Osteocyte (in vitro differentiated cells): Measurements from ENCODE around the gene GIMAP7. TPM values are rescaled to one million over a fixed set of nuclear protein-coding genes. Genes with fewer than 3 reads are reported as not detected.

Source experiments
- DNase-seq: peaks from one replicate; pipeline ENCODE4 v3.0.0; 2021; ENCODE audit warnings: mixed read lengths; ENCODE audit not compliant: unreplicated experiment; ENCODE audit errors: extremely low spot score
- H3K27ac Mint-ChIP-seq: one replicate; pipeline ENCODE4 v1.8.0; 2021; ENCODE audit warnings: mild to moderate bottlenecking, mixed read lengths; ENCODE audit not compliant: unreplicated experiment
- H3K27me3 Mint-ChIP-seq: one replicate; pipeline ENCODE4 v1.8.0; 2021; ENCODE audit warnings: mixed read lengths; ENCODE audit not compliant: unreplicated experiment
- H3K36me3 Mint-ChIP-seq: one replicate; pipeline ENCODE4 v1.8.0; 2021; ENCODE audit warnings: mixed read lengths; ENCODE audit not compliant: unreplicated experiment
- H3K4me1 Mint-ChIP-seq: one replicate; pipeline ENCODE4 v1.8.0; 2021; ENCODE audit warnings: mixed read lengths; ENCODE audit not compliant: unreplicated experiment
- H3K4me3 Mint-ChIP-seq: one replicate; pipeline ENCODE4 v1.8.0; 2021; ENCODE audit warnings: mild to moderate bottlenecking, moderate library complexity, mixed read lengths; ENCODE audit not compliant: unreplicated experiment
- H3K9me3 Mint-ChIP-seq: one replicate; pipeline ENCODE4 v1.8.0; 2021; ENCODE audit warnings: mixed read lengths; ENCODE audit not compliant: unreplicated experiment
- CTCF ChIP-seq: fragments of 200-600 bp; sonication (generic); IDR thresholded peaks from 2 replicates; pipeline ENCODE4 v1.5.0; 2021; ENCODE audit warnings: antibody characterized with exemption, mild to moderate bottlenecking, moderate library complexity
- total RNA-seq: library from RNA; stranded (reverse); gene quantifications from 2 replicates; pipeline ENCODE4 v1.2.1, GENCODE V29; 2021

Gene GIMAP7
- total RNA-seq, 1 donor from 2014 or later, result not detected

- no peak overlapping the region for H3K4me3 Mint-ChIP-seq
- peaks cover 10% of the 10 kb centered on the region for H3K27me3 Mint-ChIP-seq
- no peak overlapping the region for H3K27ac Mint-ChIP-seq
- no peaks in the 10 kb centered on the region for H3K4me1 Mint-ChIP-seq
- no peaks in the 10 kb centered on the region for H3K36me3 Mint-ChIP-seq
- TF ChIP-seq CTCF, result no peak
- DNase-seq, result no peak
- H3K9me3 Mint-ChIP-seq, result peaks cover 7% of the 10 kb centered on the region
Measured at GRCh38 chr7:150471886-150472285, 42.8 kb upstream of the GIMAP7 start.

DNA sequence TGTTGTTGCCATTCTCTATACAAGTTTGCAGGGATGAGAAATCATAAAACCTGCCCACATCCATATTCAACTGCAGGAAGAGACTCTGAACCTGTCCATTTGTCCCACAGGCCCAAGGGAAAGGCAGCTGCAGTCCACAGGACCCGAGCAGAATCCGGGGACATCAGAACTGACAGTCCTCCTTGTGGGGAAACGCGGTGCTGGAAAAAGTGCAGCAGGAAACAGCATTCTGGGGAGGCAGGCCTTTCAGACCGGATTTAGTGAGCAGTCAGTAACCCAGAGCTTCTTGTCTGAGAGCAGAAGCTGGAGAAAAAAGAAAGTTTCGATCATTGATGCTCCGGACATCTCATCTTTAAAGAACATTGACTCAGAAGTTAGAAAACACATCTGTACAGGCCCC, 40.8 kb upstream of the GIMAP7 start:
- no peaks in the 10 kb centered on the region for H3K27me3 Mint-ChIP-seq
- H3K36me3 Mint-ChIP-seq, result no peaks in the 10 kb centered on the region
- DNase-seq, result no peak
- no peak overlapping the region for H3K4me3 Mint-ChIP-seq
- H3K27ac Mint-ChIP-seq, result no peak overlapping the region
- H3K4me1 Mint-ChIP-seq, result no peaks in the 10 kb centered on the region
- H3K9me3 Mint-ChIP-seq, result peaks cover 7% of the 10 kb centered on the region
- TF ChIP-seq CTCF, result no peak

DNA sequence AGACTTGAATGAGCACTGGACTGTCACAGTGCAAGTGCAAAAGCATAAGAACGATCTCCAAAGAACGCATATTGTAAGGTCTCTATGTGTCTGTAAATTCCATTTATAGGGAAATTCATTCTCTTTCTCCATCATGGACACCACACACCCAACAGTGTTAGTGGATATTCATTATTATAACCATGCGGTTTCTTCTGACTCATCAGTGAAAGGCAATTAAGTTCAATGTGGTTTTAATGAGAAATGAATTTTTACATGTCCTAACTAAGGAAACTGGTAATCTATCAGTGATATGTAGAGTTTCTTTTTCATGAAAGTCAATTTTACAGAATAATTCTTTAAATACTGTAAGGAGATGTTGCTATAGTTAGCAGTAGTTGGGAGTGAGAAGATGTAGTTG, 38.4 kb upstream of the GIMAP7 start:
- no peak for TF ChIP-seq CTCF
- H3K9me3 Mint-ChIP-seq, result peaks cover 7% of the 10 kb centered on the region
- H3K36me3 Mint-ChIP-seq, result no peaks in the 10 kb centered on the region
- no peak overlapping the region for H3K4me3 Mint-ChIP-seq
- H3K4me1 Mint-ChIP-seq, result no peaks in the 10 kb centered on the region
- H3K27ac Mint-ChIP-seq, result no peak overlapping the region
- DNase-seq, result no peak
- H3K27me3 Mint-ChIP-seq, result no peaks in the 10 kb centered on the region

- H3K9me3 Mint-ChIP-seq, result peaks cover 7% of the 10 kb centered on the region
- TF ChIP-seq CTCF, result no peak
- H3K4me3 Mint-ChIP-seq, result no peak overlapping the region
- no peak overlapping the region for H3K27ac Mint-ChIP-seq
- DNase-seq, result no peak
- no peaks in the 10 kb centered on the region for H3K4me1 Mint-ChIP-seq
- H3K36me3 Mint-ChIP-seq, result no peaks in the 10 kb centered on the region
- no peaks in the 10 kb centered on the region for H3K27me3 Mint-ChIP-seq
Measured at GRCh38 chr7:150476819-150477631, 37.6 kb upstream of the GIMAP7 start.

DNA sequence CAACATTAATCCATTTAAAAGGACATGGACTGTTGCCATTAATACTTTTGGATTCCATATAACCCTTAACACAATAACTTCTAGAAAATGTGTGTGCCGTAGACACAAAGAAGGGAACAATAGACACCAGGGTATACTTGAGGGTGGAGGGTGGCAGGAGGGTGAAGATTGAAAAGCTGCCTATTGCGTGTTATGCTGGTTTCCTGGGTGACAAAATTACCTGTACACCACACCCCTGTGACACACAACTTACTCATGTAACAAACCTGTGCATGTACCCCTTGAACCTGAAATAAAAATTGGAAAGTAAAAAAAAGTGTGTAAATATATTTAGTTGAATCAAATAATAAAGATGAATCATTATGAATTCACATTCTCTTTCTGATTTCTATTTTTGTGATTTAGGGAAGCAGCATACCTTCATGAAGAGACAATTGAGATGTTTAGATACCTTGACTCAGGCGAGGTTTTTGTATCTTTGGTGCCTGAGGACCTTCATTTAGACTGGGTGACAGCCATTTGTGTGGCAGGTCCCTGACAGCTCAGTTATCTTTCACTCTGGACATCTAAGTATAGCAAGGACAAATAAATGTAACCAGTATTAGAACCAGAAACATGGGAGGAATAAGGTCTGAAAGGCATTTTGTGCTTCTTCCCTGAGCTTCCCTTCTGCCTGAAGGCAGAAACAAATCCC, 35.5 kb upstream of the GIMAP7 start:
- Mint-ChIP-seq H3K9me3 (peaks cover 7% of the 10 kb centered on the region), H3K27ac (no peak overlapping the region), H3K4me1 (no peaks in the 10 kb centered on the region), H3K36me3 (no peaks in the 10 kb centered on the region), H3K27me3 (no peaks in the 10 kb centered on the region), H3K4me3 (no peak overlapping the region)
- DNase-seq, result no peak
- TF ChIP-seq CTCF, result no peak
